Measurements from ENCODE around the gene ERCC4.

Gene ERCC4

GRCh38 chr16:13912891-13913290, 7.1 kb upstream of the ERCC4 start:
- no peak overlapping the region for H3K4me3 ChIP-seq (ENCODE audit: low read depth in 1 of 2, low read length in 2 of 2)
- no peaks in the 10 kb centered on the region for H3K9me3 ChIP-seq (ENCODE audit: low read length)
- H3K9ac ChIP-seq (ENCODE audit: low read length): no peak overlapping the region
- H3K4me1 ChIP-seq (ENCODE audit: insufficient read depth, low read length): no peaks in the 10 kb centered on the region
- H3K27ac ChIP-seq (ENCODE audit: low read depth, low read length): no peak overlapping the region
- H3K27me3 ChIP-seq (ENCODE audit: control insufficient read depth in 1 of 2, insufficient read depth in 2 of 2, low read length in 2 of 2): no peaks in the 10 kb centered on the region
- no peaks in the 10 kb centered on the region for H3K36me3 ChIP-seq (ENCODE audit: insufficient read depth, low read length)

GRCh38 chr16:13913374-13914292, 6.3 kb upstream of the ERCC4 start:
- no peak overlapping the region for H3K9ac ChIP-seq (ENCODE audit: low read length)
- no peaks in the 10 kb centered on the region for H3K36me3 ChIP-seq (ENCODE audit: insufficient read depth, low read length)
- H3K4me3 ChIP-seq (ENCODE audit: low read depth in 1 of 2, low read length in 2 of 2): no peak overlapping the region
- H3K4me1 ChIP-seq (ENCODE audit: insufficient read depth, low read length): no peaks in the 10 kb centered on the region
- no peaks in the 10 kb centered on the region for H3K9me3 ChIP-seq (ENCODE audit: low read length)
- no peak overlapping the region for H3K27ac ChIP-seq (ENCODE audit: low read depth, low read length)
- no peaks in the 10 kb centered on the region for H3K27me3 ChIP-seq (ENCODE audit: control insufficient read depth in 1 of 2, insufficient read depth in 2 of 2, low read length in 2 of 2)

- Histone ChIP-seq H3K36me3 (ENCODE audit: insufficient read depth, low read length) (no peaks in the 10 kb centered on the region), H3K9me3 (ENCODE audit: low read length) (no peaks in the 10 kb centered on the region), H3K27ac (ENCODE audit: low read depth, low read length) (no peak overlapping the region), H3K9ac (ENCODE audit: low read length) (no peak overlapping the region), H3K27me3 (ENCODE audit: control insufficient read depth in 1 of 2, insufficient read depth in 2 of 2, low read length in 2 of 2) (no peaks in the 10 kb centered on the region), H3K4me1 (ENCODE audit: insufficient read depth, low read length) (no peaks in the 10 kb centered on the region), H3K4me3 (ENCODE audit: low read depth in 1 of 2, low read length in 2 of 2) (no peak overlapping the region)
Observed at GRCh38 chr16:13915033-13915635, 4.8 kb upstream of the ERCC4 start.

- Histone ChIP-seq H3K27me3 (ENCODE audit: control insufficient read depth in 1 of 2, insufficient read depth in 2 of 2, low read length in 2 of 2) (no peaks in the 10 kb centered on the region), H3K36me3 (ENCODE audit: insufficient read depth, low read length) (peaks cover 6% of the 10 kb centered on the region), H3K4me1 (ENCODE audit: insufficient read depth, low read length) (peaks cover 10% of the 10 kb centered on the region), H3K27ac (ENCODE audit: low read depth, low read length) (peak overlapping the region; percentile 31), H3K4me3 (ENCODE audit: low read depth in 1 of 2, low read length in 2 of 2) (peak overlapping the region in 1 of 2 donors; percentile 34), H3K9me3 (ENCODE audit: low read length) (no peaks in the 10 kb centered on the region), H3K9ac (ENCODE audit: low read length) (no peak overlapping the region)
Observed at GRCh38 chr16:13919330-13919682, 648 bp upstream of the ERCC4 start.

- Histone ChIP-seq H3K27ac (ENCODE audit: low read depth, low read length) (peak overlapping the region; percentile 65), H3K4me1 (ENCODE audit: insufficient read depth, low read length) (peaks cover 10% of the 10 kb centered on the region), H3K9me3 (ENCODE audit: low read length) (no peaks in the 10 kb centered on the region)
Observed at GRCh38 chr16:13920510-13920818, 510 bp downstream of the ERCC4 start.

GRCh38 chr16:13921328-13921727, 1.4 kb downstream of the ERCC4 start:
- Histone ChIP-seq H3K9me3 (ENCODE audit: low read length) (no peaks in the 10 kb centered on the region), H3K4me1 (ENCODE audit: insufficient read depth, low read length) (peaks cover 10% of the 10 kb centered on the region), H3K27ac (ENCODE audit: low read depth, low read length) (no peak overlapping the region), H3K9ac (ENCODE audit: low read length) (no peak overlapping the region), H3K36me3 (ENCODE audit: insufficient read depth, low read length) (peaks cover 18% of the 10 kb centered on the region), H3K4me3 (ENCODE audit: low read depth in 1 of 2, low read length in 2 of 2) (no peak overlapping the region), H3K27me3 (ENCODE audit: control insufficient read depth in 1 of 2, insufficient read depth in 2 of 2, low read length in 2 of 2) (no peaks in the 10 kb centered on the region)

More at GRCh38 chr16:13920510-13920818, 510 bp downstream of the ERCC4 start:
- H3K36me3 ChIP-seq (ENCODE audit: insufficient read depth, low read length): peaks cover 10% of the 10 kb centered on the region
- H3K4me3 ChIP-seq (ENCODE audit: low read depth in 1 of 2, low read length in 2 of 2): peak overlapping the region; percentile 75 to 95
- peak overlapping the region; percentile 85 for H3K9ac ChIP-seq (ENCODE audit: low read length)
- no peaks in the 10 kb centered on the region for H3K27me3 ChIP-seq (ENCODE audit: control insufficient read depth in 1 of 2, insufficient read depth in 2 of 2, low read length in 2 of 2)

GRCh38 chr16:13923703-13924298, 3.8 kb downstream of the ERCC4 start:
- no peaks in the 10 kb centered on the region for H3K27me3 ChIP-seq (ENCODE audit: control insufficient read depth in 1 of 2, insufficient read depth in 2 of 2, low read length in 2 of 2)
- H3K9ac ChIP-seq (ENCODE audit: low read length): no peak overlapping the region
- peaks cover 10% of the 10 kb centered on the region for H3K4me1 ChIP-seq (ENCODE audit: insufficient read depth, low read length)
- H3K36me3 ChIP-seq (ENCODE audit: insufficient read depth, low read length): peaks cover 20% of the 10 kb centered on the region
- H3K9me3 ChIP-seq (ENCODE audit: low read length): no peaks in the 10 kb centered on the region
- no peak overlapping the region for H3K27ac ChIP-seq (ENCODE audit: low read depth, low read length)
- no peak overlapping the region for H3K4me3 ChIP-seq (ENCODE audit: low read depth in 1 of 2, low read length in 2 of 2)

- H3K27ac ChIP-seq (ENCODE audit: low read depth, low read length): no peak overlapping the region
- no peak overlapping the region for H3K9ac ChIP-seq (ENCODE audit: low read length)
- H3K27me3 ChIP-seq (ENCODE audit: control insufficient read depth in 1 of 2, insufficient read depth in 2 of 2, low read length in 2 of 2): no peaks in the 10 kb centered on the region
- no peaks in the 10 kb centered on the region for H3K4me1 ChIP-seq (ENCODE audit: insufficient read depth, low read length)
- H3K36me3 ChIP-seq (ENCODE audit: insufficient read depth, low read length): peaks cover 20% of the 10 kb centered on the region
- H3K4me3 ChIP-seq (ENCODE audit: low read depth in 1 of 2, low read length in 2 of 2): no peak overlapping the region
- H3K9me3 ChIP-seq (ENCODE audit: low read length): no peaks in the 10 kb centered on the region
Observed at GRCh38 chr16:13926464-13926863, 6.5 kb downstream of the ERCC4 start.

- Histone ChIP-seq H3K9ac (ENCODE audit: low read length) (no peak overlapping the region), H3K4me3 (ENCODE audit: low read depth in 1 of 2, low read length in 2 of 2) (no peak overlapping the region), H3K27me3 (ENCODE audit: control insufficient read depth in 1 of 2, insufficient read depth in 2 of 2, low read length in 2 of 2) (no peaks in the 10 kb centered on the region), H3K36me3 (ENCODE audit: insufficient read depth, low read length) (peaks cover 20% of the 10 kb centered on the region), H3K4me1 (ENCODE audit: insufficient read depth, low read length) (no peaks in the 10 kb centered on the region), H3K9me3 (ENCODE audit: low read length) (no peaks in the 10 kb centered on the region), H3K27ac (ENCODE audit: low read depth, low read length) (no peak overlapping the region)
Observed at GRCh38 chr16:13926891-13927290, 6.9 kb downstream of the ERCC4 start.

GRCh38 chr16:13928646-13929045, 8.7 kb downstream of the ERCC4 start:
- Histone ChIP-seq H3K36me3 (ENCODE audit: insufficient read depth, low read length) (peaks cover 16% of the 10 kb centered on the region), H3K27ac (ENCODE audit: low read depth, low read length) (no peak overlapping the region), H3K4me1 (ENCODE audit: insufficient read depth, low read length) (no peaks in the 10 kb centered on the region), H3K9me3 (ENCODE audit: low read length) (no peaks in the 10 kb centered on the region), H3K4me3 (ENCODE audit: low read depth in 1 of 2, low read length in 2 of 2) (no peak overlapping the region), H3K27me3 (ENCODE audit: control insufficient read depth in 1 of 2, insufficient read depth in 2 of 2, low read length in 2 of 2) (no peaks in the 10 kb centered on the region), H3K9ac (ENCODE audit: low read length) (no peak overlapping the region)

- no peaks in the 10 kb centered on the region for H3K27me3 ChIP-seq (ENCODE audit: control insufficient read depth in 1 of 2, insufficient read depth in 2 of 2, low read length in 2 of 2)
- H3K27ac ChIP-seq (ENCODE audit: low read depth, low read length): no peak overlapping the region
- H3K4me3 ChIP-seq (ENCODE audit: low read depth in 1 of 2, low read length in 2 of 2): no peak overlapping the region
- H3K4me1 ChIP-seq (ENCODE audit: insufficient read depth, low read length): no peaks in the 10 kb centered on the region
- peaks cover 16% of the 10 kb centered on the region for H3K36me3 ChIP-seq (ENCODE audit: insufficient read depth, low read length)
- H3K9me3 ChIP-seq (ENCODE audit: low read length): no peaks in the 10 kb centered on the region
- H3K9ac ChIP-seq (ENCODE audit: low read length): no peak overlapping the region
Observed at GRCh38 chr16:13931845-13932244, 11.9 kb downstream of the ERCC4 start.

All from muscle layer of colon (tissue), 2 donors.